GM21825 (cell line): ENCODE data around the gene SSC5D.
"Not testable (repeated sequence)": the region's sequence is repeated elsewhere in the genome, so short reads cannot be mapped to it uniquely, and the experiment has no call there.

Experiments used
- ATAC-seq: cut with Tn5 transposase; IDR thresholded peaks from one replicate; pipeline ENCODE4 v1.9.1; 2021; ENCODE audit warnings: mild to moderate bottlenecking, moderate library complexity; ENCODE audit not compliant: unreplicated experiment

SSC5D gene

DNA sequence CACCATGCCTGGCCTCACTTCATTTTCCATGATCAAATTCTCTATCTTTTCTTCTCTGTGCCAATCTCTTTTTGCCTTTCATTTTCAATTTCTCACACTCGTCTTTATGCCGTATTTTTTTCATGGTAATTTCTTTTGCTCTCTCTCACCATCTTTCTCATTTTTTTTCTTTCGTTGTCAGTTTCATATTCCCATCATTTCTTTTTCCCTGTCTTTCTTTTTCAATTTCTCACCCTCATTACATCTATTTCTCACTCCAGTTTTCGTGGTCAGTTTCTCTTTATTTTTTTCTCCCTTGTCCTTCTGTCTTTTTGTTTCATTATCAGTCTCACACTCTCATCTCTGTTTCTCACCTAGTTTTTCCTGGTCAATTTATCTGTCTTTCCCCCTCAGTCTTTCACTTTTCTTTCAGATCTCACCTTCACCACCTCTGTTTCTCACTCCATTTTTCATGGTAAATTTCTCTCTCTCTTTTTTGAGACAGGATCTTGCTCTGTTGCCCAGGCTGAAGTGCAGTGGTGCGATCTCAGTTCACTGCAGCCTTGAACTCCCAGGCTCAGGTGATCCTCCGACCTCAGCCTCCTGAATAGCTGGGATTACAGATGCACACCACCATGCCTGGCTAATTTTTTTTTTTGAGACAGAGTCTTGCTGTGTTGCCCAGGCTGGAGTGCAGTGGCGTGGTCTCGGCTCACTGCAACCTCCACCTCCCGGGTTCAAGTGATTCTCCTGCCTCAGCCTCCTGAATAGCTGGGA is 14.1 kb downstream of the SSC5D start:
- no peak for ATAC-seq

DNA sequence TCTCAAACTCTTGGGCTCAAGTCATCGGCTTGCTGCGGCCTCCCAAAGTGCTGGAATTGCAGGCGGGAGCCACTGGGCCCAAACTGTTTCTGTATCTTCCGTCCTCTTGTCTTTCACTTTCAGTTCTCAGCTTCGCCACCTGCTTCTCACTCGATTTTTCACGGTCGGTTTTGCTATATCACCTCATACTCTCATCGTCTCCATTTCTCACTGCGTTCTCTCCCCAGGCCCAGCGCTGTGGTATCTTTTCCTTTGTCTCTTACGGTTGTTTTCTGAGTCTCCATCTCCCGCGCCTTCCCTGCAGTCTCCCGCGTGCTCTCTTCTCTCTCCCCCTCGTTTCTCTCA is 14.9 kb downstream of the SSC5D start:
- ATAC-seq = no peak

DNA sequence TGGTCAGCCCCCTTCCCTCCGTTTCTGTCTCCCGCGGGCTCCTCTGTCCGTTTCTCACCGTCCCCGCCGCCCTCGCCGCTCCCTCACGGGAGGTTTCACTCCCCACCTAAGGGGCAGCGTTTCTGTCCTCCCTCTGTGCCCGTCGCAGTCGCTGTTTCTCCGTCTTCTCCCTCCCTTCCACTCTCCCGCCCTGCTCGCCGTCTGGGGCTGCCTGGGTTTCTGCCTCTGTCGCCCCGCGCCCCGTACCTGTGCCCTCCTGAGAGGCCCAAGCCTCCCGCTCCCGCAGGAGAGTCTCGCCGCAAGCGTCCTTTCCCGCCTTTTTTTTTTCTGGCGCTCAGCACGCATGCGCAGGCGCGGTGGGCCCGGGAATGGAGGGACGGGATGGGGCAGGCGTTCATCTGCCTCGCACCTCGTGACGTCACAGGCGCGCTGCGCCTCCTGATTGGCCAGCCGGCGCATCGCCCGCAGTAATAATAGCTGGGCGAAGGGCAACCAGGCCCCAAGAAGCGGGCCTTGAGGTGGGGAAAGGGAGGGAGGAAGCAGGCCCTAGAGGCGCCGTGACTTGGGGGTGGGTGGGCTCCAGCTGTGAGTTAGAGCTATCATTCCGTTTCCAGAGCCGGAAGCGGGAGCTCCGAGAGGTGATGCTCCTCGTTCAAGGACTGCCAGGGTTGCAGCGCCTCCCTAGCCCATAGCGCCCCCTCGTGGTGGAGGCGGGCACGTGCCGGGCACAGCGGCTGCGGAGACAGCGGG is 15.4 kb downstream of the SSC5D start:
- peak; percentile 87 for ATAC-seq

DNA sequence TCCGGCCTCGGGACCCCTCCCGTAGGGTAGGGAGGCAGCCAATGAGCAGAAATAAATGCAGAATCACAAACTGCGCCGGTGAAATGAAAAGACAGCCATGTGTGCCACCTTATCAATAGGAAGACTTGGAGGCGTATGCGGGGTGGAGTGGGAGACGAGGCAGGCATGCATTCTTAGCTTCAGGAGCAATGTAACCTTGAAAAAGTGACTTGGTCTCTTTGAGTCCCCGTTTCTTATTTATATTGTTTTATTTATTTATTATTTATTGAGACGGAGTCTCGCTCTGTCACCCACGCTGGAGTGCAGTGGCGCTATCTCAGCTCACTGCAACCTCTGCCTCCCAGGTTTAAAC is 16.0 kb downstream of the SSC5D start:
- no peak for ATAC-seq

DNA sequence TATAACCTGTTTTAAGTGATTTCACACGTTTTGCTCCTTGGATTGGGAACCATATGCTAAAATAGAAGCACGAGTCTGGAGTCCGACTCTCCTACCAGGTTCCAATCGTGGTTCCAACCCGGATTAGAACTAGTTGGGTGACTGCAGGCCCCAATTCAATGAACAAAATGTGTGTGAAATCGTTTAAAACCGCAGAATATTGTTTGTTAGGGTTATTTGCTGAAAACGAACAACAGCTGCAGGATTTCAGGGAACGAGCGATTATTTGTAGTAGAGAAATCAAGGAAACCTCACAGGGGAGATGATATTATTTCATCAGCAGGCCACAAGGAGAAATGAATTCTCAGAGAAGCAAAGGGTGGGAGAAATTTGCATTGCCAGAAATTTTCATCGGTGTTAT is 16.7 kb downstream of the SSC5D start:
- no peak for ATAC-seq

DNA sequence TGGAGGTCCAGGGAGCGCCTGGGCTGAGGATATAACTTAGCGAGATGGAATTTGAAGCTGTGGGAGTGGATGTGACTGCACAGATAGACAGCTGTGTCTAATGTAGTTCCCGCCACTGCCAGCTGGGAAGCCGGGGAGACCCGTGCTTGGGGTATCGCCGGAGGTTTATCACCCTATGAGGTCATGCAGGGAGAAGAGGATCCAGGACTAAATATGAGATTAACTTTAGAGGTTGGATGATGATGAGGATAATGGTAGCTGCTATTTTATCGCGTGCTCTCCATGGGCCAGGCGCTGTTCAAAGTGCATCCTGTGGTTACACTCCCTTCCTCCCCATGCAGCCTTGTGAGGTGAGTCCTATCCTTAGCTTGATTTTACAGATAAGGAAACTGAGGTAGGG is 19.9 kb downstream of the SSC5D start:
- ATAC-seq = no peak

DNA sequence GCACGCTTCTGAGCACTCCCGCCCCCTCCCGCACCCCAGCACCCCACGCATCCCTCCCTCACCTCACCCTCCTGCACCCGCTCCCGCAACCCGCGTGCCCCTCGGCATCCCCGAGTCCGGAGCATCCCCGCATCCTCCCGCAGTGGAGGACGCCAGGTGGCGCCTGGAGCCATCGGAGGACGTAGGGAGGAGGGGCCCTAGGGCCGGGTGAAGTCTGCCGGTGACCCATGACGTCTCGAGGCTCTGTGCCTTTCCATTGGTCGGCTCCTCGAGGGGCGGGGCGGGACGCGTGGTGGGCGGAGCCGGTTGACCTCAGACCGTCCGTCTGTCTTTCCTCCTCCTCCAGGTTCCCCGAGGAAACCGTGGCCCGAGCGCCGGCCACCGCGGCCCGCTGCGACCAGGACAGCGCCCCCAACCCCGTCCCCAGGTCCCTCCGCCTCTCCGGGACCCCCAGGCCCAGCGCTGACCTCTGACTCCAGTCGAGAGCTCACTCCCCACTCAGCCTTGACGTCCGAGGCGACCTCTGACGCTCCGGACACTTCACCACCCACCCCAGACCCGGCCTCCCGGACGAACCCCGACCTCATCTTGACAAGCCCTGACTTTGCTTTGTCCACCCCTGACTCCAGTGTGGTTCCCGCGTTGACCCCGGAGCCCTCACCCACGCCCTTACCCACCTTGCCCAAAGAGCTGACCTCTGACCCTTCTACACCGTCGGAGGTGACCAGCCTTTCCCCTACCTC is 28.8 kb downstream of the SSC5D start:
- ATAC-seq = peak; percentile 98

DNA sequence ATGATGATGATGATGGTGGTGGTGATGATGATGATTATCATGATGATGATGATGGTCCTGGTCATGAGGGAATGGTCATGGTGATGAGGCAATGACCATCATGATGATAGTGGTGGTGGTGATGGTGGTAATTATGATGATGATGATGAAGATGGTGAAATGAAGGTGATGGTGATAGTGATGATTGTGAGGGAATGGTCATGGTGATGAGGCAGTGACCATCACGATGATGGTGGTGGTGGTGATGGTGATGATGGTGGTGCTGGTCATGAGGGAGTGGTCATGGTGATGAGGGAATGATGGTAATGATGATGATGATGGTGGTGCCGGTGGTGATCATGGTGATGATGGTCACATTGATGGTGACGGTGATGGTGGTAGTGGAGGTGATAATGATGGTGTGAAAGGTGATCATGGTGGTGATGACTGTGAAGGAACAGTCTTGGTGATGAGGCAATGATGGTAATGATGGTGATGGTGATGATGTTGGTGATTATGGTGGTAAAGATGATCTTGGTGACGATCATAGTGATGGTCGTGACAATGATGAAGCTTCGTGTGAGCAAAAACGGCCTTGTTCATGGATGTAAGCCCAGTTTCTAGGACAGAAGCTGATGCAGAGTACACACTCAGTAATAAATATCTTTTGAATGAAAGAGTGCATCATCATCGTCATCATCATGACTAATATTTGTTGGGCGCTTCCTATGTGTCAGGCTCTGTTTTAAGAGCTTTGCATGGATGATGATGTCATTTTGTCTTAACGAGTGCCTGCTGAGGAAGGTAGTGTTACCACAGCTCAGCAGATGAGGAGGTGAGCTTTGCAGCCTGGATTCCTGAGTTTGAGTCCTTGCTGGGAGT is 31.4 kb downstream of the SSC5D start:
- ATAC-seq = no peak

DNA sequence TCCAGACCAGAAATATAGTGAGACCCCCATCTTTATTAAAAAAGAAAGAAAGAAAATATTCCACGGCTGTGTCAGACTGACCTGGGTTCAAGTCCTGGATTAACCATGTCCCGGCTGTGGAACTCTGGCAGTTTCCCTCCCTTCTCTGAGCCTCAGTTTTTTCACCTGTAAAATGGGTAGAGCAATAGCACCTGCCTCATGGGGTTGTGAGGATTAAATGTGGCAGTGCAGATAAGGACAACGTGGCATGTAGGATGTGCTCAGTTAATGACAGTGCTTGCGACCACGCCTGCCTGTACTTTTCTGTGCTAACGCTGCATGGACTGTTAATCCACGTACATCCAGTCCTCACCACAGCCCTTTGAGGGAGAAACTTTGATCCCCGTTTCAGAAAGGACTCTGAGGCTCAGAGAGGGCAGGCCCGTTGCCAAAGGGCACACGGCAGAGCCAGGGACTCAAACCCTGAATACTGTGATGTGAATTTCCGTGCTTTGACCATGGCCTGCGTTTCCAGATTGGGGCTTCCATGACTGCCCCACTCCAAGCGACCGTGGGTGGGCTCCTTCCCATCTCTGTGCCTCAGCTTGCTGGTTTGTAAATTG is 32.6 kb downstream of the SSC5D start:
- no peak for ATAC-seq

DNA sequence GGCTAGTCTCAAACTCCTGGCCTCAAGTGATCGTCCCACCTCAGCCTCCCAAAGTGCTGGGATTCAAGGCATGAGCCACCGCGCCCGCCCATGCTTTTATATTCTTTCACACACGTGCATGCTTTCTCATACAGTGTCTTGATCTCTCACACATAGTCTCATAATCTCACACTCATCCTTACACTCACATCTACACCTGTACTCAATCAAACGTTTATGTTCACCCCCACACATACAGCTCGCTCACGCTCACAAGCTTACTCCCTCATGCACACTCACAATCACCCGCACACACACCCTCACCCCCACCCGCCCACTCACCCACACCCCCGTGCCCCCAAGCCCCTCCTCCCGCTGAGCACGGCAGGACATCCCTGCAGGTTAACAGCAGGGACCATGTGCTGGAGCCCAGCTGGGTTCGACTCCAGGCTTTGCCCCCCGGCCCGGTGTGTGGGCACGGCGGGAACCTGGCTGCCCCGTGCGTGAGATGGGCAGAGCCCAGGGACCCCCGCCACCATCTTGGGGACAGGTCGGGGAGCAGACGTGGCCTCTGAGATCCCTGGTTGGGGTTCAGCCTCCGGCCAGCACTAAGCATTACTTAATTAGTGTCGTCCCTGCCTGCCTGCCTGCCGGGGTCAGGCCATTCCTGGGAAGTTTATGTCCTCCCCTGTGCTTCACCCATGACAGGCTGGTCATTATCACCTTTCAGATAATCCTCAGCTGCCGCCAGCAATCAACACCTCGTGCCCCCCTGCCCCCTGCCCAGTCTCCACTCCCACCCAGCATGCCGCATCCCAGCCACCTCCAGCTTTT is 37.3 kb downstream of the SSC5D start:
- no peak for ATAC-seq

DNA sequence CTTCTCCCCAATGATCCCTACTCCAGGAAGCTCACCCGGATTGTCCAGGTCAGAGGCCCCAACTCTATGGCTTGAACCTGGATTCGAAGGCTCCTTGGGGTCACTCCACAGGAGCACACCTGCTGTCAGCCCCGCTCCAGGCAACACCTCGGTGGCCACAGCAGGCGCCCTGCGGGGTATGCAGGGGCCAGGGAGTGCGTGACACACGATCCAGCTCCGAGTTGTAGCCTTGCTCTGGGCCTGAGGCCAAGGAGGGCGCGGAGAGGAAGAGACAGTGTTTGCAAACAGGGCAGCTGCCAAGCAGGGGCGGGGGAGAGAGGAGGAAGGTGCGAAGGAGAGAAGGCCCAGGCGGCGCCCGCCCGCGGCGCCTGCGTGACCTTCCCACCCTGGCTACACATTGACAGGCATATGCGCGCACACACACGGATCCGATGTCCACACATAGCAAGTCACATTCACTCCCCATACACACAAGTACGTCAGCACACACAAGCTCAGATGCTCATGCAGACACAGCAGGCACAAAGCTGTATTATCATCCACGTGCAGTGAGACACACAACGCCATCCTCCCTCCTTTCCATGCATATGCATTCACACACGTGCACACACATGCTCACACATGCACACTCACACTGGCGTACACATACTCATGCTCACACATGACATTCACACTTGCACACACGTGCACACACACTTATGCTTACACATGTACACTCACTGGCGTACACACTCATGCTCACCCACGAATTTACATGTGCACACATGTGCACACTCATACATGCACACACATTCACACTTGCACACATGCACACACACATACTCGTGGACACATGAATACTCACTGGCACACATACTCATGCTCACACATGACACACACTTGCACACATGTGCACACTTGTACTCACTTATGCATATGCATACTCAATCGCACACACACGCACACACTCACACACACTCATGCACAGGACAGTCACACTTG is 38.3 kb downstream of the SSC5D start:
- ATAC-seq = no peak

DNA sequence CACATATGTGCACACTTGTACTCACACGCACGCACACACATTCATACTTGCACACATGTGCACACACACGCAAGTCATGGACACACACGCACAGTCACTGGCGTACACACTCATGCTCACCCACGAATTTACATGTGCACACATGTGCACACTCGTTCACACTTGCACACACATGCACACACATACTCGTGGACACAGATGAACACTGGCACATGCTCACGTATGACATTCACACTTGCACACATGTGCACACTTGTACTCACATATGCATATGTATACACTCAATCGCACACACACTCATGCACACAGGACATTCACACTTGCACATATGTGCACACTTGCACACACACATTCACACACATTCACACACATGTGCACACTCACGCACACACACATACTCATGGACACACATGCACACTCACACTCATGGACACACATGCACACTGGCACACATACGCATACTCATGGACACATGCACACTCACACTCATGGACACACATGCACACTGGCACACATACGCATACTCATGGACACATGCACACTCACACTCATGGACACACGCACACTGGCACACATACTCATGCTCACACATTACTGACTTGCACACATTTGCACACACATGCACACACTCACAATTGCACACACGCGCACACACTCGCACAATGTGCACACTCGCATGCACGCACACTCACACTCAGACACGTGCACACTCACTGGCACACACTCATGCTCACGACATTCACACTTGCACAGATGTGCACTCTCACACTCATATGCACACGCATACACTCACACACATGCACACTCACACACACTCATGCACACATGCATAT is 39.2 kb downstream of the SSC5D start:
- ATAC-seq = no peak

DNA sequence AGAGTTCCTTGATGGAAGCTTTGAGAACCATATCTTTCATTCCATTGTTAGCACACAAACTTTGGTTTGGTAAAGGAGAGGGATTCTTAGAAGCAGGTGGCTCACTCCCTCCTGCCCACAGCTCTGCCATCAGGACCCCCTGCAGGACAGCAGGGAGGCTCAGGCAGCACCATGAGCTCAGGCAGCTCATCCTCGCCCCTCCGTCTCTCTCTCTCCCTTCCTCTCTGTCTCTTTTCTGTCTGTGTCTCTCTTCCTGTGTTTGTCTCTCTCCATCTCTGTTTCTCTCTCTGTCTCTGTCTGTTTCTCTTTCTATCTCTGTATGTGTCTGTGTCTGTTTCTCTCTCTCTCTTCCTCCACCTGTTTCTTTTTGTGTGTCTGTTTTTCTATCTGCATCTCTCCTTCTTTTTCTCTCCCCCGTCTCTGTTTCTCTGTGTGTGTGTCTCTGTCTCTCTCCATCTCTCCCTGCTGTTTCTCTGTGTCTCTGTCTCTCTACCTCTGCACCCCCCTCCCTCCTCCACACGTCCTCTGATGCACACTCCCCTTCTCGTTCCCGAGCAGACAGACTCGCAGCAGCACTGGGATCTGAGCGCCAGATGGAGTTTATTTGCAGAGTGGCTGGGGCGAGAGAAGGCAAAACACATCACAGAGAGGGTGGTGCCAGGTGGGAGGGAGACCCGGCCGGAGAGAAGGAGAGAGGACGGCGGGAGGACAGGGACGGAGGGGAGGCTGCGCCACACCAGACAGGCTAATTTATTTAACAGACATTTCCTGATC is 40.0 kb downstream of the SSC5D start:
- ATAC-seq = no peak

DNA sequence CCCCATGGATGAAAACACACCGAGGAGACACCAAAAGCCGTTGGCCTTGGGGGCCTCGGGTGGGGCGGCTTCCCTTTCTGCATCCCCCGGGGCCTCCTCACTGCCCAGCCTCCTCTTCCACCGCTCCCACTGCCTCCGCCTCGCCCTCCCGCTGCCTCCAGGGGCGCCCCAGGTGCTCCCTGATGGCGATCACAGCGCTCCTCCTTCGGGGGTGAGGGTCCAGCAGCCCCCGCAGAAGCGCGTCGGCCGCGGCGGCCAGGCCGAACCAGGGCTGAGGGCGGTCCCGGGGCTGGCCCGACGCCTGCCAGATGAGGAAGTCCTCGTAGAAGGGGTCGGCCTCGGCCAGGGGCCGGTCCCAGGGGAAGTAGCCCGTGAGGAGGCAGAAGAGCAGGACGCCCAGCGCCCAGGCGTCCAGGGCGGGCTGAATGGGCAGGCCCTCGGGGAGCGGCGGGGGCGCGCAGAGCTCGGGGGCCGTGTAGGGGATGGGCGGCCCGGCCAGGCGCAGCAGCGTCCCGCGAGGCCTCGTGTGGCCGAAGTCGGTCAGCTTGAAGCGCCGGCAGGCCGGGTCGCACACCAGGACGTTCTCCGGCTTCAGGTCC is 41.5 kb downstream of the SSC5D start:
- ATAC-seq = no peak

DNA sequence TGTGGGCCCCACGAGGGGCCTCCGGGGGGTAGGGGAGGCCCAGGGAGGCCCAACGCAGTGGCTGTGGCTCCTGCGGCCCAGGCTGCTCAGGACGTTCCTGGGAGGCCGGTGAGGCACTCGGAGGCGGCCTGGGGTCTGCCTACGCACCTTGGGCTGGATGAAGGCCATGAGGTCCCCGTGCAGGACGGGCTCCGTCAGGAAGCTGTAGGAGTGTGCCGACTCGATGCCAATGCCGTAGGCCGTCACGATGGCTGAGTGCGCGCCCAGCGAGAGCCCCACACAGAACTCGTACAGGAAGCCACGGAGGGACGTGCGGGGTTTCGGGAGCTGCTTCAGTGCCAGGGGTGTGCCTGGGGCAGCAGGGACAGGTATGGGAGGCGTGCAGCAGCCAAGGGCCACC is 42.8 kb downstream of the SSC5D start:
- no peak for ATAC-seq

DNA sequence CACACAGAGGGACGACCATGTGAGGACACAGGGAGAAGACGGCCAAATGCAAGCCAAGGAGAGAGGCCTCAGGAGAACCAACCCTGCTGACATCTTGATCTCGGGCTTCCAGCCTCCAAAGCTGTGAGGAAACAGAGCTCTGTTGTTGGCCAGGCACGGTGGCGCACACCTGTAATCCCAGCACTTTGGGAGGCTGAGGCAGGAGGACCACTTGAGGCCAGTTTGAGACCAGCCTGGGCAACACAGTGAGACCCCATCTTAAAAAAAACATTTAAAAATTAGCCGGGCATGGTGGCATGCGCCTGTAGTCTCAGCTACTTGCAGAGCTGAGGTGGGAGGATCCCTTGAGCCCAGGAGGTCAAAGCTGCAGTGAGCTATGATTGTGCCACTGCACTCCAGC is 46.0 kb downstream of the SSC5D start:
- not testable (repeated sequence) for ATAC-seq
